Transverse colon (tissue), 4 donors: Measurements from ENCODE around the gene DHX34. TPM values are rescaled to one million over a fixed set of nuclear protein-coding genes. Genes with fewer than 3 reads are reported as not detected.
A peak's percentile ranks its signal among the peaks of the same experiment; 100 is the strongest.

ENCODE experiments used
- DNase-seq: peaks from one replicate; pipeline ENCODE4 v3.0.0-alpha.2; 2019
- H3K27ac ChIP-seq, 4 donors: fragments of 200-600 bp; sonication (generic); 2 replicates each; pipeline ENCODE4 v1.5.1; 2016 to 2018; ENCODE audit warnings: inconsistent platforms in 4 of 4
- H3K27me3 ChIP-seq: fragments of 200-600 bp; sonication (generic); 2 replicates; pipeline ENCODE4 v1.5.1; 2017; ENCODE audit warnings: inconsistent platforms
- H3K36me3 ChIP-seq, 4 donors: fragments of 200-600 bp; sonication (generic); 2 replicates each; pipeline ENCODE4 v1.5.1; 2017 to 2019; ENCODE audit warnings: inconsistent platforms in 4 of 4
- H3K4me1 ChIP-seq, 4 donors: fragments of 200-600 bp; sonication (generic); 2 replicates each; pipeline ENCODE4 v1.5.1; 2017 to 2020; ENCODE audit warnings: inconsistent platforms in 4 of 4
- H3K4me3 ChIP-seq, 4 donors: fragments of 200-600 bp; sonication (generic); 1 replicate in 1 of 4; 2 replicates in 3 of 4; pipeline versions ENCODE4 v1.5.1 to v1.6.1; 2017 to 2019; ENCODE audit warnings: inconsistent platforms in 4 of 4
- H3K9me3 ChIP-seq, 2 donors: fragments of 200-600 bp; sonication (generic); 2 replicates each; pipeline ENCODE4 v1.5.1; 2017 to 2019; ENCODE audit warnings: inconsistent platforms in 2 of 2
- CTCF ChIP-seq, 5 experiments: fragments of 200-600 bp in 3 of 5; fragments of 450-650 bp in 2 of 5; sonication (generic) in 3 of 5; IDR thresholded peaks; 1 replicate in 2 of 5; 2 replicates in 3 of 5; pipeline ENCODE4 v1.5.1; 2016 to 2017; ENCODE audit warnings: antibody characterized with exemption in 5 of 5, inconsistent platforms in 3 of 5, mild to moderate bottlenecking in 2 of 5, moderate library complexity in 1 of 5
- EP300 ChIP-seq: sonication (generic); formaldehyde crosslinking; IDR thresholded peaks from one replicate; pipeline ENCODE4 v1.6.1; 2017; ENCODE audit warnings: antibody characterized with exemption, low read depth
- POLR2A ChIP-seq: fragments of 450-650 bp; IDR thresholded peaks from one replicate; pipeline ENCODE4 v1.6.1; 2016; ENCODE audit warnings: antibody characterized with exemption, mild to moderate bottlenecking, moderate library complexity
- POLR2AphosphoS5 ChIP-seq, 3 donors: sonication (generic); formaldehyde crosslinking; IDR thresholded peaks; one replicate each; pipeline ENCODE4 v1.6.1; 2016; ENCODE audit warnings: antibody characterized with exemption in 3 of 3
- WGBS, 2 donors: methylation state at CpG; one replicate each; pipeline ENCODE4 v1.1.5; 2018; ENCODE audit warnings: low coverage in 1 of 2; 5-methylcytosine and 5-hydroxymethylcytosine counted together
- in situ Hi-C, 4 donors: fragments of 200-750 bp; cut with MboI; loops; one replicate each; pipeline versions ENCODE4 v1.15.0 to v1.15.1; 2017; ENCODE audit warnings: low sequenced_read_pairs in 3 of 4, low pct_ligation_motif_present in 1 of 4, low pct_unique_long_range_greater_than_20kb in 1 of 4
- intact Hi-C: fragments of 100-400 bp; cut with DNase I; formaldehyde crosslinking; loops from one replicate; pipeline ENCODE4 v1.15.1; 2023; ENCODE audit warnings: low total_unique reads
- total RNA-seq, 4 donors: library from RNA; depleted of rRNA; stranded (reverse); fragments of >200 nt; gene quantifications; one replicate each; pipeline ENCODE4 v1.1.0, GENCODE V29; 2016

DHX34 gene
- total RNA-seq, 4 donors from 2014 or later, result 12.4 to 30.3 (median 21.3) TPM

- TF ChIP-seq POLR2AphosphoS5 (IDR thresholded peaks at IDR 0.05), result no peak
- no peak for TF ChIP-seq EP300
- intact Hi-C loops, result loop anchor here (5.0 kb wide), 1 partner anchor 666 kb away; no protein-coding TSS in a partner anchor
Measured at GRCh38 chr19:47423203-47423882, 74.2 kb downstream of the DHX34 start.

GRCh38 chr19:47427241-47428176, 78.4 kb downstream of the DHX34 start:
- H3K27me3 ChIP-seq, result peaks cover 86% of the 10 kb centered on the region
- intact Hi-C loops (loop anchor here (1.0 kb wide), 1 partner anchor 27 kb away; no protein-coding TSS in a partner anchor), in situ Hi-C loops (loop anchor here in 1 of 4 donors (10.0 kb wide), 1 partner anchor 133 kb away; no protein-coding TSS in a partner anchor)
- H3K4me3 ChIP-seq, result no peak overlapping the region
- DNase-seq, result peak; percentile 54
- H3K27ac ChIP-seq, result peak overlapping the region; percentile 2 to 66 (median 55)
- H3K4me1 ChIP-seq, result peaks cover 6 to 33% (median 27%) of the 10 kb centered on the region in 4 donors
- H3K36me3 ChIP-seq, result no peaks in the 10 kb centered on the region
- 0 to 9% methylated on average over 6 to 17 of the region's 17 CpGs for WGBS, 2 donors
- no peaks in the 10 kb centered on the region for H3K9me3 ChIP-seq
- no peak for TF ChIP-seq EP300
- peak; percentile 80 to 91 (median 82) for TF ChIP-seq CTCF (IDR thresholded peaks at IDR 0.05)

More at GRCh38 chr19:47423203-47423882, 74.2 kb downstream of the DHX34 start:
- DNase-seq, result no peak
- WGBS, 2 donors, result 29 to 30% methylated on average over 2 to 19 of the region's 19 CpGs
- in situ Hi-C loops, result loop anchor here in 2 of 4 donors (10.0 to 25.0 kb wide), 2 partner anchors 129 to 136 kb away; no protein-coding TSS in a partner anchor
- Histone ChIP-seq H3K4me3 (no peak overlapping the region), H3K36me3 (no peaks in the 10 kb centered on the region), H3K4me1 (peaks cover 0 to 13% (median 7%) of the 10 kb centered on the region in 4 donors), H3K9me3 (no peaks in the 10 kb centered on the region), H3K27ac (no peak overlapping the region), H3K27me3 (peaks cover 86% of the 10 kb centered on the region)

- H3K4me3 ChIP-seq, result peak overlapping the region in 1 of 4 donors; percentile 6
- in situ Hi-C loops, result loop anchor here in 1 of 4 donors (10.0 kb wide), 1 partner anchor 134 kb away; no protein-coding TSS in a partner anchor
- H3K4me1 ChIP-seq, result peaks cover 6 to 33% (median 27%) of the 10 kb centered on the region in 4 donors
- intact Hi-C loops, result no loop called here
- 1 to 2% methylated on average over 13 to 27 of the region's 27 CpGs for WGBS, 2 donors
- TF ChIP-seq CTCF (IDR thresholded peaks at IDR 0.05), result no peak
- TF ChIP-seq POLR2A, result no peak
- no peak for TF ChIP-seq POLR2AphosphoS5 (IDR thresholded peaks at IDR 0.05)
- TF ChIP-seq EP300, result no peak
- DNase-seq, result peak; percentile 80
- H3K27me3 ChIP-seq, result peaks cover 82% of the 10 kb centered on the region
- no peaks in the 10 kb centered on the region for H3K36me3 ChIP-seq
- H3K9me3 ChIP-seq, result no peaks in the 10 kb centered on the region
- H3K27ac ChIP-seq, result peak overlapping the region; percentile 2 to 66 (median 55)
Measured at GRCh38 chr19:47428177-47428894, 79.2 kb downstream of the DHX34 start.

- H3K9me3 ChIP-seq, result no peaks in the 10 kb centered on the region
- TF ChIP-seq EP300 (no peak), POLR2AphosphoS5 (IDR thresholded peaks at IDR 0.05) (no peak)
- in situ Hi-C loops, result loop anchor here in 1 of 4 donors (10.0 kb wide), 1 partner anchor 134 kb away; no protein-coding TSS in a partner anchor
- no peak for DNase-seq
- no peak overlapping the region for H3K4me3 ChIP-seq
- intact Hi-C loops, result no loop called here
- H3K4me1 ChIP-seq, result peaks cover 6 to 33% (median 27%) of the 10 kb centered on the region in 4 donors
- H3K36me3 ChIP-seq, result no peaks in the 10 kb centered on the region
- peaks cover 80% of the 10 kb centered on the region for H3K27me3 ChIP-seq
- no peak overlapping the region for H3K27ac ChIP-seq
- 38 to 62% methylated on average over 2 to 19 of the region's 20 CpGs for WGBS, 2 donors
Measured at GRCh38 chr19:47429140-47429793, 80.2 kb downstream of the DHX34 start.
